ENCODE data around the gene SPATA31E1.

SPATA31E1 gene

DNA sequence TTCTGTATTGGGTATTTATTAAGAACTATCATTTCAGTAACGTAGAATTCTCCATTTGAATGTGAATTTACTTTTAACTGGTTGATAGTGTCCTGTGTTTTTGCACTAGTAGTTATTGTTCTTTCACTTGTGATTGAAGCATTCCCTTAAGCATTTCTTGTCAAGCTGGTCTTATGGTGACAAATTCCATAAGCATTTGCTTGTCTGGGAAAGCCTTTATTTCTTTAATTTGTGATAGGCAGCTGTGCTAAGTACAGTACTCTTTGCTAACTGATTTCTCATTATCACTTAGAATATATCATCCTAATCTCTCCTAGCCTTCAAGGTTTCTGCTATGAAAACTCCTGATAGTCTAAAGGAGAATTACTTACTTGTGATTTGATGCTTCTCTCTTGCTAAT lies 21.3 kb upstream of the SPATA31E1 start:
- no peak for DNase-seq (ENCODE audit: low read depth, low spot score)
- no peak overlapping the region for H3K4me3 ChIP-seq (ENCODE audit: low read depth, low read length)
- in situ Hi-C loops (cut with HindIII; ENCODE audit: low sequenced_read_pairs), result no loop called here
- TF ChIP-seq, protein P1, sequence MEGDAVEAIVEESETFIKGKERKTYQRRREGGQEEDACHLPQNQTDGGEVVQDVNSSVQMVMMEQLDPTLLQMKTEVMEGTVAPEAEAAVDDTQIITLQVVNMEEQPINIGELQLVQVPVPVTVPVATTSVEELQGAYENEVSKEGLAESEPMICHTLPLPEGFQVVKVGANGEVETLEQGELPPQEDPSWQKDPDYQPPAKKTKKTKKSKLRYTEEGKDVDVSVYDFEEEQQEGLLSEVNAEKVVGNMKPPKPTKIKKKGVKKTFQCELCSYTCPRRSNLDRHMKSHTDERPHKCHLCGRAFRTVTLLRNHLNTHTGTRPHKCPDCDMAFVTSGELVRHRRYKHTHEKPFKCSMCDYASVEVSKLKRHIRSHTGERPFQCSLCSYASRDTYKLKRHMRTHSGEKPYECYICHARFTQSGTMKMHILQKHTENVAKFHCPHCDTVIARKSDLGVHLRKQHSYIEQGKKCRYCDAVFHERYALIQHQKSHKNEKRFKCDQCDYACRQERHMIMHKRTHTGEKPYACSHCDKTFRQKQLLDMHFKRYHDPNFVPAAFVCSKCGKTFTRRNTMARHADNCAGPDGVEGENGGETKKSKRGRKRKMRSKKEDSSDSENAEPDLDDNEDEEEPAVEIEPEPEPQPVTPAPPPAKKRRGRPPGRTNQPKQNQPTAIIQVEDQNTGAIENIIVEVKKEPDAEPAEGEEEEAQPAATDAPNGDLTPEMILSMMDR (IDR thresholded peaks at IDR 0.05; ENCODE audit: low read depth, low read length), result no peak

DNA sequence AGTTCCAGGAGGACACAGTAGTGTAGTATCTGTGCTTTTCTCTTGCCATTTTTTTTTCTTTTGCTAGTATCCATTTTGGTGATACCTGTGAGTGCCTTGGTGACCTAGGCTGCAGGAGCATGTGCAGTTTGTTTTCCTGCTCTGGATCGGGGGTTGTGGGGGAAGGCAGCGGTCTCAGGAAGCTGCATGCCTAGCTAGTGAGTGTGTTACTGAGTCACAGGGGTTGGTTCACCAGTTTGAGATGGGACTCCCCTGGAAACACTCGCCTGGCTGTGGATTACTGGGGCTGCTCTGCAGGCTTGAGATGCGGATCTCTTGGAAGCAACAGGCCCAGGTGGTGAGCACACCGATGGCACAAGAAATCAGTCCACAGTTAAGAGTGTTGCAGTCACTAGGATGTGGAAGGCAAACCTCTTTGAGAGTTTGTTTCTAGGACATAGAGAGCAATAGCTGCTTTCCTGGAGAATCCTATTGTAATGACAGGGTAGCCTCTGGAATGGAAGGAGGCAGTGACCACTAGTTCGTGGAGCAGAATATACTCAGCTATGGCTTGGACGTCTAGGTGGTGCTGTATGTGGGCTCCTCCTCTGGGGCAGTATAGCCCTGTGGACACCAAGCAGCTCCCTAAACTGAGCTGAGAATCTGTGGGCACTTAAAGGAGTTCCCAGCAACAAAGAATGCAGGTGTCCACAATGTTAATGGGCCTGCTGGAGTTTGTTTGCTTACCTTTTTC lies 20.0 kb upstream of the SPATA31E1 start:
- TF ChIP-seq, protein P1 (IDR thresholded peaks at IDR 0.05; ENCODE audit: low read depth, low read length), result no peak
- no peak overlapping the region for H3K4me3 ChIP-seq (ENCODE audit: low read depth, low read length)
- peak; percentile 69 for DNase-seq (ENCODE audit: low read depth, low spot score)
- in situ Hi-C loops (cut with HindIII; ENCODE audit: low sequenced_read_pairs), result no loop called here

DNA sequence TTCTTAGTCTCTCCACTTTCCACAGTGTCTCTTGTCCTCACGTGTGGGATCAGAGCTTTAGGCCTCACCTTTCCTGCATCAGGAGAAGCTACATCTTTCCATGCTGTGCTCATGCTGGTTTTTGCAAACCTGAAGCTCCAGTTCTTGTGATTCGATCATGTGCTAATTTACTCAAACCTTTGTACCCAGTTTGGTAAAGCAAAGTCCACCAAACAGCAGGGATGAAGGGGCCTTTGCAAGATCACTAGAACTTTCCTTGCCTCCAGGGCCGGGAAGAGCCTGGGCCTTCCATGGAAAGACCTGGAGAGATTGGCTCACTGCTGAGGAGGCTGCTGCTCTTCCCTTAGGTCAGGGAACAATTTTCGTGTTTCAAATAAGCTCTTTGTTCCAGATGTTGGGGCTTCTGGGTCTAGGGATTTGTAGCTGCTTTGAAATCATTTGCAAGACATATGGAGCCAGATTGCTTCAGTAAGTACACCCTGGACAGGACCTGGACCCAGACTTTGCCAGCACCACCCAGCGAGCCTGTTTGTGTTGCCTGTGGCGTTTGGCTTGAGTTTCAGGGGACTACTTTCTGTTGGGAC lies 18.7 kb upstream of the SPATA31E1 start:
- no peak overlapping the region for H3K4me3 ChIP-seq (ENCODE audit: low read depth, low read length)
- DNase-seq (ENCODE audit: low read depth, low spot score), result no peak
- TF ChIP-seq, protein P1 (IDR thresholded peaks at IDR 0.05; ENCODE audit: low read depth, low read length), result no peak
- in situ Hi-C loops (cut with HindIII; ENCODE audit: low sequenced_read_pairs), result no loop called here

DNA sequence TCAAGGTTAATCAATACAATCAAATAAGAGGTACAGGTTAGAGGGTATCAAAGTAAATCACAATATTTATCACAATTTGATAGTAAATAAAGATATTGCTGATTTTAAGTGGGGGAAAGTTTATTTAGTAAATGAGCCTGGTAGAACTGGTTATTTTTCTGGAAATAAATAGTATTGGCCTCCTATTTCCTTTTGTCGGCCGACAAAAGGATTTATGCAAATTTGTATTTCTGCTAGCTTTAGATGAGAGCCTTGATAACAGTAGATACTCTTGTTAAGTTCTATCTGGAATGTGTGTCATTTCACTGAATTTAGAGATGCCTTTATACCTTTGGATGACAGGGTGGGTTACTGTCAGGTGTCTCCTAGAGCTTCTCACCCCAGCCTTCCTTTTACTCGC lies 17.8 kb upstream of the SPATA31E1 start:
- in situ Hi-C loops (cut with HindIII; ENCODE audit: low sequenced_read_pairs), result no loop called here
- TF ChIP-seq, protein P1 (IDR thresholded peaks at IDR 0.05; ENCODE audit: low read depth, low read length), result no peak
- H3K4me3 ChIP-seq (ENCODE audit: low read depth, low read length), result no peak overlapping the region
- no peak for DNase-seq (ENCODE audit: low read depth, low spot score)

DNA sequence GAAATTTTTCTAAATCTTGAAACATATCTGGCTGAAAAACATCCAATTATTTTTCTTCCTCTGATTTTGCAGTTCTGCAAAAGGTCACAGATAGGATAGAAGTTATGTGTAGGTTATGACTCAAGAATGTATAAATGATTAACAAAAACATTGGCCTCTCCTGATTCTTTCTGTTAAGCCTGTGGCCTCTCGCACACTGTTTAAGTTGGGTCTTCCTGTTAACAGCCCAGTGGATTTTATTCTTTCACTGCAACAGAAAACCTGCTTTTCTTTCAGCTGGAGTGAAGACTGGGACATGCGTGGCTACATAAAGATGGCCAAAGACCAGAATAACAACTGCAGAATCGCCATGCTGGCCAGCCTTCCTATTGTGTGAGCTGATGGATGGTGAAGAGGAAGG lies 17.1 kb upstream of the SPATA31E1 start:
- DNase-seq (ENCODE audit: low read depth, low spot score), result no peak
- in situ Hi-C loops (cut with HindIII; ENCODE audit: low sequenced_read_pairs), result no loop called here
- TF ChIP-seq, protein P1 (IDR thresholded peaks at IDR 0.05; ENCODE audit: low read depth, low read length), result no peak
- no peak overlapping the region for H3K4me3 ChIP-seq (ENCODE audit: low read depth, low read length)

DNA sequence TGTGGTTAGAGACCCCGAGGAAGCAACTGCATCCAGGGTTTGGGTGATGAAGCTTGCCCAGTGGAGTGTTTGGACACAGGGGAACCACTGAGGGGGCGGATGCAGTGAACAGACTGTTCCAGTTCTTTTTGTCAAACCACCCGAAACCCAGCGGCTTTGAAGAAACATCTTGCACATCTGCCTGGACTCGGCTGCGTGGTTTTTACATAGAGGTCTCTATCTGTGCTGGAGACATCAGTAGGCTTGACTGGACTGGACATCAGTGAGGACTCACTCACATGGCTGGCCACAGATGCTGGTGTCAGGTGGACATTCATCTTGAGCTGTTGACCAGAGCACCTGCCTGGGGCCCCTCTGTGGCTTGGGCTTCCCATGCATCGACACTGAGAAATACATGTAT lies 15.3 kb upstream of the SPATA31E1 start:
- H3K4me3 ChIP-seq (ENCODE audit: low read depth, low read length), result no peak overlapping the region
- TF ChIP-seq, protein P1 (IDR thresholded peaks at IDR 0.05; ENCODE audit: low read depth, low read length), result no peak
- in situ Hi-C loops (cut with HindIII; ENCODE audit: low sequenced_read_pairs), result no loop called here
- DNase-seq (ENCODE audit: low read depth, low spot score), result no peak

Data from astrocyte of the spinal cord (primary cell).